HG03064 (cell line): ENCODE results near the gene PDE6A.
"Not testable (repeated sequence)": the region's sequence is repeated elsewhere in the genome, so short reads cannot be mapped to it uniquely, and the experiment has no call there.

ENCODE experiments used
- ATAC-seq: cut with Tn5 transposase; IDR thresholded peaks from one replicate; pipeline ENCODE4 v1.9.1; 2021; ENCODE audit warnings: low read depth; ENCODE audit not compliant: unreplicated experiment

The PDE6A gene

GRCh38 chr5:149898811-149899210 lies 45.8 kb downstream of the PDE6A start:
- no peak for ATAC-seq

GRCh38 chr5:149895416-149896345 lies 48.9 kb downstream of the PDE6A start:
- no peak for ATAC-seq

GRCh38 chr5:149894237-149894636 lies 50.4 kb downstream of the PDE6A start:
- no peak for ATAC-seq

GRCh38 chr5:149893403-149893931 lies 51.1 kb downstream of the PDE6A start:
- no peak for ATAC-seq

- no peak for ATAC-seq
Measured at GRCh38 chr5:149892594-149892993, 52.0 kb downstream of the PDE6A start.

DNA sequence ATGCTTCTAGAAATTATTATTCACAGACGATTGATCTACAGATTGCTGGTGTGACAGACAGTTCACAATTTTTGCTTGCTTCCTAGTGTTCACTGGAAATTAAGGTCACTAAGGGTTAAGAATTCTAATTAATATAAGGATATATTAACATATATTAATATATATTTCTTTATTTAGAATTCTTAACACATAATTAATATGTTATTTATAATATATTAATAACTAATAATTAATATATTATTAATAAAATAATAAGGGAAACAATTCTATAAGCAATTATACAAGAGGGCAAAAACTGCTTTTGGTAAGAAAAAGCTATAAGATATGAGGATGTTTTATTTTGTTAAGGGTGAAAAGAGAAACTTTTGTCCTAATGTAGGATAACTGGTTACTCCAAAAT lies 56.3 kb downstream of the PDE6A start:
- no peak for ATAC-seq

GRCh38 chr5:149887622-149888183 lies 56.9 kb downstream of the PDE6A start:
- ATAC-seq, result no peak

GRCh38 chr5:149886692-149887470 lies 57.7 kb downstream of the PDE6A start:
- ATAC-seq, result no peak

GRCh38 chr5:149886060-149886459 lies 58.5 kb downstream of the PDE6A start:
- ATAC-seq, result no peak

DNA sequence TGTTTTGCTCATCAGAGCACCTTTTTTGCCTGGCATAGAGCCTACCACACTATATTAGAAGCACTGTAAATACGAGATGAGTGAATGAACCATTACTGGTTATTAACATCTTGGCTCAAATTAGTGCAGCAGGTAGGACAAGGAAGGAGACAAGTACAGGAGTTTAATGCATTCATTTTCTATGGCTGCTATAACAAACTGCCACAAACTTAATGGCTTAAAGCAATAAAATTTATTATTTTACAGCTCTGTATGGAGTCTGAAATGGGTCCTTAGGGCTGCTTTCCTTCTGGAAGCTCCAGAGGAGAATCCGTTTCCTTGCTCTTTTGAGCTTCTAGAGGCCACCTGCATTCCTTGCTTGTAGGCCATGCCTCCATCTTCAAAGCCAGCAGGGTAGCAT lies 59.1 kb downstream of the PDE6A start:
- no peak for ATAC-seq

- no peak for ATAC-seq
Measured at GRCh38 chr5:149883550-149883949, 61.0 kb downstream of the PDE6A start.

DNA sequence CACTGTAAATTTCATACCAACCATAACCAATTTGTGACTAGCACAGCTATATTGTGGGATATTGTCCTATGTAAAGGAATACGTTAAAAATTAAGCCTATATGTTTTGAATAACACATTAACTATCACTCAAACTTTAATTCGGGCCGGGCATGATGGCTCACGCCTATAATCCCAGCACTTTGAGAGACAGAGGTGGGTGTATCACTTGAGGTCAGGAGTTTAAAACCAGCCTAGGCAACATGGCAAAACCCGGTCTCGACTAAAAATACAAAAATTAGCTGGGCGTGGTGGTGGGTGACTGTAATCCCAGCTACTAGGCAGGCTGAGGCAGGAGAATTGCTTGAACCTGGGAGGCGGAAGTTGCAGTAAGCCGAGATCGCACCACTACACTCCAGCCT lies 62.0 kb downstream of the PDE6A start:
- ATAC-seq, result not testable (repeated sequence)

DNA sequence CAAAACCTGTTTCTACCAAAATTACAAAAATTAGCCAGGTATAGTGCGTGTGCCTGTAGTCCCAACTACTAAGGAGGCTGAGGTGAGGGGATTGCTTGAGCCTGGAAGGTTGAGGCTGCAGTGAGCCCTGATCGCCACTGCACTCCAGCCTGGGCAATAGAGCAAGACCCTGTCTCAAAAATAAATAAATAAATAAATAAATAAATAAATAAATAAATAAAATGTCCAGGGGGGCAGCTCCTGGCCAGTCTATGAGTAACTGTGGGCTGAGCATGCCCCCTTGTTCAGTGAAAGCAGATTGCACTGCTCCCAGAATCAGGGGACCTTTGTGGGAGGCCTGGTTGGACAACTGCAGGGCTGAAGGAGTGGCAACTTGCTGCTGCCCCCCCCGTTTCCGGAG lies 62.7 kb downstream of the PDE6A start:
- ATAC-seq, result no peak

- no peak for ATAC-seq
Measured at GRCh38 chr5:149881069-149881622, 63.4 kb downstream of the PDE6A start.

DNA sequence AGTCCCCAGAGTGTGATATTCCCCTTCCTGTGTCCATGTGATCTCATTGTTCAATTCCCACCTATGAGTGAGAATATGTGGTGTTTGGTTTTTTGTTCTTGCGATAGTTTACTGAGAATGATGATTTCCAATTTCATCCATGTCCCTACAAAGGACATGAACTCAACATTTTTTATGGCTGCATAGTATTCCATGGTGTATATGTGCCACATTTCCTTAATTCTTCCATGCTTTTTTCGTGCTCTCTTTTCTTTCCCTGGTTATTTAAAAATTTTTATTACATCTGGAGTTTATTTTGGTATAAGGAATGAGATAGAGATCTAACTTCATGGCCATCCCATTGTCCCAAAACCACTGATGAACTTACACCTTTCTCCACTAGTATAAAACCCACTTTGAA lies 65.0 kb downstream of the PDE6A start:
- ATAC-seq, result not testable (repeated sequence)

DNA sequence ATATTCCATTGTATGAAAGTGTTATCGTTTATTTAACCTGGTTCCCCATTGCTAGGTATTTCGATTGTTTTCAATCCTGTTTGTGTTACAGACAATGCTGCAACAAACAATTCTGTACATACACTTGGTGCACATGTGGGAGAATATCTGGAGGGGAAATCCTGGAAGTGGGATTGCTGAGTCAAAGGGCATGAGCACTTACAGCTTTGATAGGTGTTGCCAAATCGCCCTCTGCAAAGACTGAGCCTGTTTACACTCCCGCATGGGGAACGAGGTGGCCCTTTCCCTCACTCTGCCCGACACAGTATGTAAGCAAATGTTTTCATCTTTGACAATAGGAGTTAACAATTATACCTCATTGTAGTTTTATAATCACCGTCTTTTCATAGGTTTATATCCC lies 66.2 kb downstream of the PDE6A start:
- no peak for ATAC-seq

DNA sequence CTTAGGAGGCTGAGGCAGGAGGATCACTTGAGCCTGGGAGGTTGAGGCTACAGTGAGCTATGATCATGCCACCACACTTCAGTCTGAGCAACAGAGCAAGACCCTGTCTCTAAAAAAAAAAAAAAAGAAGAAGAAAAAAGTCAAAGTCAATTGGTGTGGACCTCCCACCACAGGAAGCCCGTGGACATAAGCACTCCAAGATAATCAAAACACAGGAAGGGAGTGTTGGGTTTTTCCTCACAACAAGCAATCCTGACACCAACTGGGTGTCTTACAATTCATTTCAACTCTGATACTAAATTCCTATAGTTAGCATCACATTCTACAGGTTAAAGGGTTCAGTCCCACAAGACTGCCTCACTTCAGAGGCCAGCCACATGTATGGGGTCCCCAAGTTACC lies 70.7 kb downstream of the PDE6A start:
- ATAC-seq, result no peak

- ATAC-seq, result no peak
Measured at GRCh38 chr5:149872351-149873040, 72.1 kb downstream of the PDE6A start.

DNA sequence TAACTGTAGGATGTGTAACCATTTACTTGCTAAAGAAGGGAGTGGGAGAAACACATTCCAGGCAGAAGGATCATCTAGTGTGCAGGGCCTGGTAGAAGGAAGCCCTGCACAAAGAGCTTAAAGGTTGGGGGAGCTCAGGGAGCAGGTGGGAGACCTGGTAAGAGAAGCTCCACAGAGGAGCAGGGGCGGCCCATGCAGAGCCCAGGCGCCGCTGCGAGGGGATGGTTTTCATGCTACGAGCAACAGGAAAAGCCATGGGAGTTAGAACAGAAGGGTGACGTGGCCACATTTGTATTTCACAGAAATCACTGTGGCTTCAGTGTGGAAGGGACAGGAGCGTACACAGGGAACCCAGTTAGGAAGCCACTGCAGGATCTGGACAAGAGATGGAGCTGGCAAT lies 73.1 kb downstream of the PDE6A start:
- ATAC-seq, result no peak

- ATAC-seq, result no peak
Measured at GRCh38 chr5:149870697-149871096, 73.9 kb downstream of the PDE6A start.
